Tibial nerve (tissue), 4 donors: ENCODE results near the gene SYK.

Source experiments
- CTCF ChIP-seq, 5 experiments: fragments of 200-600 bp in 3 of 5; fragments of 450-650 bp in 2 of 5; sonication (generic) in 3 of 5; IDR thresholded peaks; one replicate each; pipeline ENCODE4 v1.5.1; 2016 to 2019; ENCODE audit warnings: antibody characterized with exemption in 5 of 5, mild to moderate bottlenecking in 3 of 5, moderate library complexity in 2 of 5
- EP300 ChIP-seq, 2 donors: sonication (generic); formaldehyde crosslinking; IDR thresholded peaks; one replicate each; pipeline ENCODE4 v1.6.1; 2017; ENCODE audit warnings: antibody characterized with exemption in 2 of 2, mild to moderate bottlenecking in 1 of 2
- POLR2A ChIP-seq, 2 donors: fragments of 450-650 bp; IDR thresholded peaks; one replicate each; pipeline ENCODE4 v1.6.1; 2017; ENCODE audit warnings: antibody characterized with exemption in 2 of 2, mild to moderate bottlenecking in 2 of 2, moderate library complexity in 2 of 2

GRCh38 chr9:90860382-90860781, 58.8 kb downstream of the SYK start:
- no peak for TF ChIP-seq POLR2A (IDR thresholded peaks at IDR 0.05)
- no peak for TF ChIP-seq CTCF (IDR thresholded peaks at IDR 0.05)
- no peak for TF ChIP-seq EP300 (IDR thresholded peaks at IDR 0.05)
